K562 (cell line): ENCODE results near the gene ERBB3. TPM values are rescaled to one million over a fixed set of nuclear protein-coding genes. Genes with fewer than 3 reads are reported as not detected.

ENCODE experiments used
- AFF1 ChIP-seq, 2 experiments: fragments of 450-650 bp; IDR thresholded peaks; 2 replicates each; pipeline ENCODE4 v1.6.1; 2018; ENCODE audit warnings: mild to moderate bottlenecking in 2 of 2, low read depth in 1 of 2; ENCODE audit not compliant: partially characterized antibody in 2 of 2
- ATF7 ChIP-seq: fragments of 450-650 bp; IDR thresholded peaks from 2 replicates; pipeline ENCODE4 v1.7.1; 2014; ENCODE audit warnings: mild to moderate bottlenecking, moderate library complexity
- BCOR ChIP-seq: fragments of 450-650 bp; IDR thresholded peaks from 2 replicates; pipeline ENCODE4 v1.6.1; 2016
- EGR1 ChIP-seq: fragments of 450-650 bp; conservative IDR thresholded peaks from 2 replicates; pipeline ENCODE4 v1.6.1; 2017; ENCODE audit warnings: mild to moderate bottlenecking
- EP400 ChIP-seq: fragments of 450-650 bp; IDR thresholded peaks from 2 replicates; pipeline ENCODE4 v1.6.1; 2017; ENCODE audit warnings: antibody characterized with exemption, mild to moderate bottlenecking, moderate library complexity
- HCFC1 ChIP-seq: IDR thresholded peaks from 2 replicates; pipeline ENCODE4 v1.6.1; 2012; ENCODE audit warnings: low read depth, low read length, improper control_type of control experiment
- JUN ChIP-seq, 2 experiments: sonication (generic) in 1 of 2; formaldehyde crosslinking in 1 of 2; IDR thresholded peaks; 2 replicates each; pipeline versions ENCODE4 v1.6.1 to v1.8.0; 2012 to 2022; ENCODE audit warnings: borderline replicate concordance in 2 of 2, mild to moderate bottlenecking in 2 of 2, improper control_type of control experiment in 1 of 2, low read depth in 1 of 2, low read length in 1 of 2, missing genetic modification reagents in 1 of 2
- KLF16 ChIP-seq: IDR thresholded peaks from 2 replicates; pipeline ENCODE4 v1.6.1; 2016; ENCODE audit warnings: antibody characterized with exemption
- MAZ ChIP-seq, 2 experiments: fragments of 450-650 bp in 1 of 2; sonication (generic) in 1 of 2; formaldehyde crosslinking; IDR thresholded peaks in 1 of 2; conservative IDR thresholded peaks in 1 of 2; 2 replicates each; pipeline versions ENCODE4 v1.4.0 to v1.5.0; 2020; ENCODE audit warnings: mild to moderate bottlenecking in 1 of 2, missing genetic modification reagents in 1 of 2
- MXI1 ChIP-seq: IDR thresholded peaks from 2 replicates; pipeline ENCODE4 v1.6.1; 2011; ENCODE audit warnings: low read depth, mild to moderate bottlenecking, improper control_type of control experiment, low read length
- MYC ChIP-seq, 2 experiments: fragments of 250-450 bp in 1 of 2; sonication (Bioruptor Pico) in 1 of 2; IDR thresholded peaks; 2 replicates each; pipeline versions ENCODE4 v1.5.1 to v1.6.1; 2012 to 2021; ENCODE audit warnings: low read depth in 2 of 2, borderline replicate concordance in 1 of 2, improper control_type of control experiment in 1 of 2, low read length in 1 of 2, mild to moderate bottlenecking in 1 of 2, moderate library complexity in 1 of 2
- PKNOX1 ChIP-seq: fragments of 450-650 bp; IDR thresholded peaks from 2 replicates; pipeline ENCODE4 v1.6.1; 2016
- RAD51 ChIP-seq: fragments of 450-650 bp; IDR thresholded peaks from 2 replicates; pipeline ENCODE4 v1.7.1; 2016; ENCODE audit warnings: low read depth, mild to moderate bottlenecking, borderline replicate concordance
- RB1 ChIP-seq: fragments of 450-650 bp; IDR thresholded peaks from 2 replicates; pipeline ENCODE4 v1.6.1; 2017; ENCODE audit warnings: low read depth, mild to moderate bottlenecking
- SP1 ChIP-seq: sonication (generic); formaldehyde crosslinking; IDR thresholded peaks from 2 replicates; pipeline ENCODE4 v1.8.1; 2022; ENCODE audit warnings: mild to moderate bottlenecking, missing genetic modification reagents
- SREBF1 ChIP-seq: fragments of 150-350 bp; IDR thresholded peaks from 2 replicates; pipeline ENCODE4 v1.6.1; 2014; ENCODE audit warnings: antibody characterized with exemption, low read depth, low read length, borderline replicate concordance
- TGIF2 ChIP-seq: sonication (generic); formaldehyde crosslinking; IDR thresholded peaks from 2 replicates; pipeline ENCODE4 v1.8.1; 2022; ENCODE audit warnings: mild to moderate bottlenecking, missing genetic modification reagents, moderate library complexity
- USF1 ChIP-seq: sonication (generic); formaldehyde crosslinking; IDR thresholded peaks from 2 replicates; pipeline ENCODE4 v1.9.0; 2022; ENCODE audit warnings: mild to moderate bottlenecking, missing genetic modification reagents
- VEZF1 ChIP-seq: fragments of 200-800 bp; sonication (Bioruptor generic); IDR thresholded peaks from 2 replicates; pipeline ENCODE4 v1.6.1; 2017; ENCODE audit warnings: missing genetic modification characterization, missing compliant biosample characterization
- ZNF584 ChIP-seq: fragments of 200-800 bp; sonication (Bioruptor generic); IDR thresholded peaks from 2 replicates; pipeline ENCODE4 v1.6.1; 2016; ENCODE audit warnings: low read depth, mild to moderate bottlenecking, missing genetic modification characterization, missing compliant biosample characterization
- polyA plus RNA-seq, 8 experiments: library from polyadenylated mRNA; depleted of rRNA in 4 of 8; stranded (reverse) in 5 of 8; unstranded in 3 of 8; fragments of >200 nt; fragmentation: Nextera tagmentation in 2 of 8; fragmentation: Illumina TruSeq in 1 of 8; extraction: Ambion mirVana in 2 of 8; extraction: Trizol in 1 of 8; gene quantifications; 2 replicates each; pipeline versions ENCODE4 v1.2.1 to v1.2.3, GENCODE V29; 2011 to 2014; ENCODE audit warnings: inconsistent platforms in 1 of 8, missing spikeins in 1 of 8
- total RNA-seq, 7 experiments: library from RNA; depleted of rRNA in 6 of 7; stranded (reverse); fragments of >200 nt in 6 of 7; fragmentation: Illumina TruSeq in 2 of 7; extraction: Trizol in 2 of 7; gene quantifications; 2 replicates each; pipeline versions ENCODE4 v1.2.1 to v1.2.3, GENCODE V29; 2011 to 2021; ENCODE audit warnings: low replicate concordance in 1 of 7

The ERBB3 gene
- total and polyA plus RNA-seq, 9 of the 15 experiments (the other 6 are each of a cell fraction or from before 2014, with no cell fraction given): 1.5 to 5.4 (median 3.8) TPM

GRCh38 chr12:56119361-56119796, 39.4 kb downstream of the ERBB3 start (continued):
- peak; percentile 87 for TF ChIP-seq VEZF1
- TF ChIP-seq EP400: peak; percentile 89
- TF ChIP-seq MAZ (CRISPR knock-in tag; conservative IDR thresholded peaks at IDR 0.05 in 1 of 2, IDR thresholded peaks at IDR 0.05 in 1 of 2): peak; percentile 43 to 69; a peak in 2 of 4 replicates
- peak; percentile 86 for TF ChIP-seq USF1
- peak; percentile 39; the same call in 1 of the 2 replicates for TF ChIP-seq RB1
- TF ChIP-seq SP1 (CRISPR knock-in tag): peak; percentile 43; the same call in 1 of the 2 replicates
- 0 out of 2 replicates have a peak, but pooled peaks have one; percentile 21 for TF ChIP-seq KLF16
- TF ChIP-seq JUN (IDR thresholded peaks at IDR 0.05; ENCODE audit: borderline replicate concordance, low read depth, low read length): peak; percentile 47; the same call in 1 of the 2 replicates
- TF ChIP-seq JUN (CRISPR knock-in tag; IDR thresholded peaks at IDR 0.05; ENCODE audit: borderline replicate concordance): no peak
- peak; percentile 79 for TF ChIP-seq MXI1
- TF ChIP-seq RAD51: peak; percentile 86
- no peak for TF ChIP-seq ZNF584 (CRISPR knock-in tag)
- 0 out of 2 replicates have a peak, but pooled peaks have one; percentile 19 for TF ChIP-seq PKNOX1
- 0 out of 2 replicates have a peak, but pooled peaks have one; percentile 23 for TF ChIP-seq BCOR
- 0 out of 2 replicates have a peak, but pooled peaks have one; percentile 44 for TF ChIP-seq EGR1
- no peak for TF ChIP-seq TGIF2
- TF ChIP-seq HCFC1: 0 out of 2 replicates have a peak, but pooled peaks have one; percentile 13
- TF ChIP-seq AFF1 (IDR thresholded peaks at IDR 0.05; ENCODE audit: low read depth in 1 of 2, partially characterized antibody in 2 of 2): peak in 1 of 2 experiments; percentile 44
- peak; percentile 100 for TF ChIP-seq MYC (IDR thresholded peaks at IDR 0.05; ENCODE audit: low read depth, low read length)
- no peak for TF ChIP-seq MYC (CRISPR knock-in tag; IDR thresholded peaks at IDR 0.05; ENCODE audit: borderline replicate concordance, low read depth)
- 0 out of 2 replicates have a peak, but pooled peaks have one; percentile 25 for TF ChIP-seq ATF7
- no peak for TF ChIP-seq SREBF1
